ENCODE results near the gene TBC1D1.

GRCh38 chr4:37953620-37954293 lies 62.9 kb downstream of the TBC1D1 start:
- TF ChIP-seq POLR2AphosphoS5 (IDR thresholded peaks at IDR 0.05; ENCODE audit: low read depth, low read length) (no peak), CTCF (IDR thresholded peaks at IDR 0.05) (no peak), SIN3A (IDR thresholded peaks at IDR 0.05; ENCODE audit: borderline replicate concordance, insufficient read depth, low read depth, low read length) (no peak), REST (IDR thresholded peaks at IDR 0.05; ENCODE audit: insufficient read depth in 1 of 2, low read depth in 2 of 2, low read length in 1 of 2) (no peak)
